Cardiac fibroblast (primary cell): ENCODE data around the gene PKP4.

Experiments used
- DNase-seq, 2 donors: peaks; one replicate each; pipeline versions ENCODE4 v3.0.0 to v3.0.0-alpha.2; 2010; ENCODE audit warnings: low read depth in 2 of 2
- H3K4me3 ChIP-seq, 2 donors: replicated peaks in 1 of 2; 1 replicate in 1 of 2; 2 replicates in 1 of 2; pipeline ENCODE4 v1.5.1; 2011; ENCODE audit warnings: low read depth in 2 of 2, low read length in 2 of 2, mild to moderate bottlenecking in 2 of 2, moderate library complexity in 1 of 2
- CTCF ChIP-seq: IDR thresholded peaks from one replicate; pipeline ENCODE4 v1.5.1; 2011; ENCODE audit warnings: low read depth, mild to moderate bottlenecking, low read length, inconsistent platforms

Gene PKP4

GRCh38 chr2:158676696-158677095 lies 219.9 kb downstream of the PKP4 start:
- no peak for DNase-seq
- TF ChIP-seq CTCF: no peak
- H3K4me3 ChIP-seq: no peak overlapping the region

DNA sequence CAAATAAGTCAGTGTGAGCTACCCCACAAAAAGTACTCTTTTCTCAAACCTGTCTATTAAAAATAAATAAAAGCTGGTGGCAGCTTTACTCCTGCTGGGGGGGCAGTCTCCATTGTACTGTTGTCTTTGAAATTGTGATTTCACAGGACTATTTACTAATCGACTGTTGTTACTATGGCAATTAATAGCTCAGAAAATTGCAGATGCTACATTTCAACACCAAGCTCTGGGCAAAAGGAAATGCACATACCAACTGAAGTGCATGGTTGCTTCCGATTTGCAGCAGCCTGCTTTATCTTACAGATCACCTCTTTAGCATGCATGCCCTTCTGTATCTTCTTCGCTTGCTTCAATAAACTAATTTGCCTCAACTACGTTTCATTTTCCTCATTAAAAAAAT lies 220.8 kb downstream of the PKP4 start:
- no peak for DNase-seq
- H3K4me3 ChIP-seq: no peak overlapping the region
- no peak for TF ChIP-seq CTCF

GRCh38 chr2:158681816-158682215 lies 225.1 kb downstream of the PKP4 start:
- no peak overlapping the region for H3K4me3 ChIP-seq
- DNase-seq: no peak
- TF ChIP-seq CTCF: no peak

DNA sequence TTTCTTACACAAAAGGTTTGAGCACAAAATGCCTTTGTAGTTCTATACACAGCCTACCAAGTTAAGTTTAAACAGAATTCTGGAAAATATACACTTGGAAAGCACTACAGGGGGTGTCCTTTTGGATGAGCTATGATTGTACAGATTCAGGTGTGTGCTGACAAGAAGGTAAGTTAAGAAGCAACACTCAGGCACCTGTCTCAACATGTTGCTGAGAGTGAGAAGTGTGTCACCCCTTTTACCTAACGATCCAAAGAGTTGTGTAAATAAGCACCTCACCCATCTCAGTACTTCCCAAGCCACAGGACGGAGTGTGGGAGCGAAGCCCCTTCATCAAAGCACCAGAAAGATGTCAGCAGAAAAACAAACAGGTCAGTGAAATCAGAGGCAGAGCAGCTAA lies 228.9 kb downstream of the PKP4 start:
- no peak for DNase-seq
- TF ChIP-seq CTCF: no peak
- no peak overlapping the region for H3K4me3 ChIP-seq

DNA sequence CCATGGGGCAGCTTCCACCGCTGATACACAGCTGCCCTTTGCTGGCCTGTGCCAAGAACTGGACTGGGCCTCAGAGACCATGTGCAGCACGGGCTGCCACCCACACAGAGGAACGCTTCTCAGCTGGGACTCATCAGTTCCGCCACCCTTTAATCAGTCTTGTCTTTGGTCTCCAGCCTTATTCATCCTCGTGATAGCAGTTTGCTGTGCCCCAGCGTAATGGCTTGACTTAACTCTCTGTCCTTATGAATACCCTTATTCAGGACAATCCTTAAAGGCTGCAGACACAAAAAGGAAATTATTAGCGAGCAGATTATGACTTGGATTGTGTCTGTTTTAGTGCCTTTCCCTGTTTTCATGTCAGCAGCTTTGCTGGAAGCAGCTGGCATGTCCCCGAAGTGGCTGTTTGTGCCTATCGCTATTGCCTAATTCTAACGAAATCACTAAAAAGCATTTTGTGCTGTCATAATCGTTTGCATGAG lies 229.5 kb downstream of the PKP4 start:
- peak; percentile 9 to 42 for DNase-seq
- no peak overlapping the region for H3K4me3 ChIP-seq
- no peak for TF ChIP-seq CTCF

GRCh38 chr2:158687315-158687714 lies 230.6 kb downstream of the PKP4 start:
- no peak overlapping the region for H3K4me3 ChIP-seq
- TF ChIP-seq CTCF: no peak
- no peak for DNase-seq

GRCh38 chr2:158688721-158689120 lies 232.0 kb downstream of the PKP4 start:
- H3K4me3 ChIP-seq: no peak overlapping the region
- TF ChIP-seq CTCF: no peak
- peak; percentile 41 to 72 for DNase-seq
